SHP77 treated with DMSO at 0.1 percent for 48 hours (cell line): ENCODE measurements around the gene KCND2.
"Not testable (repeated sequence)": the region's sequence is repeated elsewhere in the genome, so short reads cannot be mapped to it uniquely, and the experiment has no call there.

Experiments used
- DNase-seq: peaks from one replicate; lab custom pipeline; 2025; lab: John Stamatoyannopoulos, UW

The KCND2 gene

GRCh38 chr7:120743128-120743527, 470.2 kb downstream of the KCND2 start:
- no peak for DNase-seq

GRCh38 chr7:120760050-120760449, 487.1 kb downstream of the KCND2 start:
- no peak for DNase-seq

GRCh38 chr7:120760851-120761250, 487.9 kb downstream of the KCND2 start:
- DNase-seq = no peak

GRCh38 chr7:120770206-120770605, 497.2 kb downstream of the KCND2 start:
- no peak for DNase-seq

GRCh38 chr7:120774481-120774880, 501.5 kb downstream of the KCND2 start:
- DNase-seq = no peak

- DNase-seq = no peak
Measured at GRCh38 chr7:120775755-120776154, 502.8 kb downstream of the KCND2 start.

- not testable (repeated sequence) for DNase-seq
Measured at GRCh38 chr7:120779078-120779477, 506.1 kb downstream of the KCND2 start.

GRCh38 chr7:120780451-120780850, 507.5 kb downstream of the KCND2 start:
- DNase-seq = not testable (repeated sequence)

GRCh38 chr7:120780938-120781337, 508.0 kb downstream of the KCND2 start:
- no peak for DNase-seq

GRCh38 chr7:120781924-120782323, 508.9 kb downstream of the KCND2 start:
- DNase-seq = not testable (repeated sequence)

- DNase-seq = no peak
Measured at GRCh38 chr7:120783273-120783672, 510.3 kb downstream of the KCND2 start.

GRCh38 chr7:120783721-120784120, 510.7 kb downstream of the KCND2 start:
- no peak for DNase-seq

GRCh38 chr7:120785095-120785494, 512.1 kb downstream of the KCND2 start:
- no peak for DNase-seq

GRCh38 chr7:120792091-120792860, 519.3 kb downstream of the KCND2 start:
- DNase-seq = no peak

GRCh38 chr7:120792861-120793130, 519.8 kb downstream of the KCND2 start:
- DNase-seq = no peak

GRCh38 chr7:120793213-120793936, 520.4 kb downstream of the KCND2 start:
- no peak for DNase-seq

GRCh38 chr7:120794106-120794729, 521.2 kb downstream of the KCND2 start:
- no peak for DNase-seq

- DNase-seq = no peak
Measured at GRCh38 chr7:120797026-120797645, 524.2 kb downstream of the KCND2 start.

- no peak for DNase-seq
Measured at GRCh38 chr7:120799147-120799546, 526.2 kb downstream of the KCND2 start.
